Uterus (tissue), 4 donors: ENCODE data around the gene SP2. TPM values are rescaled to one million over a fixed set of nuclear protein-coding genes. Genes with fewer than 3 reads are reported as not detected.

ENCODE experiments used
- DNase-seq, 2 donors: peaks; one replicate each; pipeline ENCODE4 v3.0.0-alpha.2; 2019 to 2020
- H3K27ac ChIP-seq, 2 donors: fragments of 200-600 bp; sonication (generic); 1 replicate in 1 of 2; 2 replicates in 1 of 2; pipeline ENCODE4 v1.5.1; 2016 to 2018
- H3K27me3 ChIP-seq, 2 donors: fragments of 200-600 bp; sonication (generic); one replicate each; pipeline ENCODE4 v1.5.1; 2018 to 2019; ENCODE audit warnings: control low read depth in 1 of 2
- H3K36me3 ChIP-seq, 2 donors: fragments of 200-600 bp; sonication (generic); one replicate each; pipeline ENCODE4 v1.5.1; 2019; ENCODE audit warnings: control low read depth in 1 of 2
- H3K4me1 ChIP-seq, 2 donors: fragments of 200-600 bp; sonication (generic); one replicate each; pipeline ENCODE4 v1.5.1; 2018 to 2019; ENCODE audit warnings: control low read depth in 1 of 2
- H3K4me3 ChIP-seq, 2 donors: fragments of 200-600 bp; sonication (generic); 1 replicate in 1 of 2; 2 replicates in 1 of 2; pipeline ENCODE4 v1.5.1; 2018 to 2019; ENCODE audit warnings: mild to moderate bottlenecking in 1 of 2
- H3K9me3 ChIP-seq, 2 donors: fragments of 200-600 bp; sonication (generic); one replicate each; pipeline ENCODE4 v1.5.1; 2019; ENCODE audit warnings: control low read depth in 1 of 2
- POLR2A ChIP-seq, 2 donors: fragments of 450-650 bp; IDR thresholded peaks; one replicate each; pipeline ENCODE4 v1.6.1; 2016; ENCODE audit warnings: antibody characterized with exemption in 2 of 2, mild to moderate bottlenecking in 1 of 2, moderate library complexity in 1 of 2
- intact Hi-C: fragments of 100-400 bp; cut with DNase I; formaldehyde crosslinking; loops from one replicate; pipeline ENCODE4 v1.15.1; 2023; ENCODE audit warnings: low total_unique reads
- total RNA-seq, 4 donors: library from RNA; depleted of rRNA in 3 of 4; stranded (reverse); fragments of >200 nt in 3 of 4; gene quantifications; one replicate each; pipeline versions ENCODE4 v1.1.0 to v1.2.4, GENCODE V29; 2014 to 2023
- TF ChIP-seq, protein P1 (sequence below), 4 experiments: fragments of 200-600 bp in 2 of 4; fragments of 450-650 bp in 2 of 4; sonication (generic) in 2 of 4; IDR thresholded peaks; one replicate each; pipeline ENCODE4 v1.5.1; 2016 to 2019; ENCODE audit warnings: antibody characterized with exemption in 4 of 4, mild to moderate bottlenecking in 2 of 4, moderate library complexity in 1 of 4
- donor health status: DM: yes; HTN: yes; CAD: no.

Gene SP2
- total RNA-seq, 4 donors from 2014 or later = 0.88 to 18.7 (median 1.3) TPM

- peak overlapping the region; percentile 76 to 78 for H3K27ac ChIP-seq
- H3K27me3 ChIP-seq = no peaks in the 10 kb centered on the region
- no peaks in the 10 kb centered on the region for H3K36me3 ChIP-seq
- H3K9me3 ChIP-seq = no peaks in the 10 kb centered on the region
- no peak for DNase-seq
- H3K4me3 ChIP-seq = no peak overlapping the region
- intact Hi-C loops = no loop called here
- H3K4me1 ChIP-seq = peaks cover 9 to 13% of the 10 kb centered on the region in 2 donors
- TF ChIP-seq, protein P1, sequence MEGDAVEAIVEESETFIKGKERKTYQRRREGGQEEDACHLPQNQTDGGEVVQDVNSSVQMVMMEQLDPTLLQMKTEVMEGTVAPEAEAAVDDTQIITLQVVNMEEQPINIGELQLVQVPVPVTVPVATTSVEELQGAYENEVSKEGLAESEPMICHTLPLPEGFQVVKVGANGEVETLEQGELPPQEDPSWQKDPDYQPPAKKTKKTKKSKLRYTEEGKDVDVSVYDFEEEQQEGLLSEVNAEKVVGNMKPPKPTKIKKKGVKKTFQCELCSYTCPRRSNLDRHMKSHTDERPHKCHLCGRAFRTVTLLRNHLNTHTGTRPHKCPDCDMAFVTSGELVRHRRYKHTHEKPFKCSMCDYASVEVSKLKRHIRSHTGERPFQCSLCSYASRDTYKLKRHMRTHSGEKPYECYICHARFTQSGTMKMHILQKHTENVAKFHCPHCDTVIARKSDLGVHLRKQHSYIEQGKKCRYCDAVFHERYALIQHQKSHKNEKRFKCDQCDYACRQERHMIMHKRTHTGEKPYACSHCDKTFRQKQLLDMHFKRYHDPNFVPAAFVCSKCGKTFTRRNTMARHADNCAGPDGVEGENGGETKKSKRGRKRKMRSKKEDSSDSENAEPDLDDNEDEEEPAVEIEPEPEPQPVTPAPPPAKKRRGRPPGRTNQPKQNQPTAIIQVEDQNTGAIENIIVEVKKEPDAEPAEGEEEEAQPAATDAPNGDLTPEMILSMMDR (IDR thresholded peaks at IDR 0.05) = no peak
- no peak for TF ChIP-seq POLR2A (IDR thresholded peaks at IDR 0.05)
These were observed 10.4 kb downstream of the SP2 start for GRCh38 chr17:47906443-47906842.

- H3K27me3 ChIP-seq = no peaks in the 10 kb centered on the region
- no peak overlapping the region for H3K27ac ChIP-seq
- no peak for DNase-seq
- peaks cover 9 to 13% of the 10 kb centered on the region in 2 donors for H3K4me1 ChIP-seq
- intact Hi-C loops = no loop called here
- no peak overlapping the region for H3K4me3 ChIP-seq
- H3K36me3 ChIP-seq = no peaks in the 10 kb centered on the region
- no peak for TF ChIP-seq POLR2A (IDR thresholded peaks at IDR 0.05)
- TF ChIP-seq, protein P1 (IDR thresholded peaks at IDR 0.05) = no peak
- H3K9me3 ChIP-seq = no peaks in the 10 kb centered on the region
These were observed 12.0 kb downstream of the SP2 start for GRCh38 chr17:47907932-47908562.

DNA sequence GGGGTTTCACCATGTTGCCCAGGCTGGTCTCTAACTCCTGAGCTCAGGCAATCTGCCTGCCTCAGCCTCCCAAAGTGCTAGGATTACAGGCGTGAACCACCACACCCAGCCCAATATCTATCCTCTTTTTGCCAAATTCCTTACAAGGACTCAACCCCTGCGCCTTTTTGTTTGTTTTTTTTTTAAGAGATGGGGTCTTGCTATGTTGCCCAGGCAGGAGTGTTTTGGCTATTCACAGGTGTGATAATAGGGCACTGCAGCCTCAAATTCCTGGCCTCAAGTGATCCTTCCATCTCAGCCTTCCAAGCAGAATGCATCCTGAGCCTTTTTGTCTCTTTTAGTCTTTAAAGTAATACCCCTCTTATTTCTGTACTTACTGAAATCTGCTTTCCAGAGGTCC, 17.0 kb downstream of the SP2 start:
- H3K9me3 ChIP-seq = no peaks in the 10 kb centered on the region
- no peaks in the 10 kb centered on the region for H3K36me3 ChIP-seq
- no peak for DNase-seq
- no peaks in the 10 kb centered on the region for H3K27me3 ChIP-seq
- TF ChIP-seq, protein P1 (IDR thresholded peaks at IDR 0.05) = no peak
- no peak for TF ChIP-seq POLR2A (IDR thresholded peaks at IDR 0.05)
- no peak overlapping the region for H3K4me3 ChIP-seq
- no peak overlapping the region for H3K27ac ChIP-seq
- H3K4me1 ChIP-seq = no peaks in the 10 kb centered on the region
- intact Hi-C loops = no loop called here

DNA sequence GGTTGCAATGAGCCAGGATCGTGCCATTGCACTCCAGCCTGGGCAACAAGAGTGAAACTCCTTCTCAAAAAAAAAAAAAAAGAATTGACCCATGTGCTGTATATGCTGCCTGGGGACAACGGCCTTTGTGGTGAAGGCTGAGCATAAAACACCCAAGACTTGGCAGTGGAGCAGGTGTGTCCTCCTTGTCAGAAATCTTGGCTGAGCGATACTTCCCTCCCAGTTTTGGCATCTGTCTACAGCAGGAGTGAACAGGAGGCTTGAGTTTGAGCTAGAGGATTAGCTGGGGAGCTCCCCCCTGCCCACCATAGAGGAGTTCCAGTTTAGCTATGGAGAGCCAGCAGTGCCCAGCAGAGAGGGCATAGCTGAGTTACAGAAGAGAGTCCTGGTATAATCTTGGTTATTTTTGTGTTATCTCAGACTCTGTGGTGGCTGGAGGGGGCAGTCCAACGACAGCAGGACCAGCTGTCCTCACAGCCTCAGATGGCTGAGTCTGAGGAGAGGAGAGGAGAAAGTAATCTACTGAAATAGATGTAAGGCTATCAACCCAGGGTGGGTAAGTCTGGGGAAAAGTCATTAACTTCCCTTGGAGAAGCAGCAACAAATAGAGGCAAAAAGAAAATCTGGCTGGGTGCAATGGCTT, 18.4 kb downstream of the SP2 start:
- no peaks in the 10 kb centered on the region for H3K4me1 ChIP-seq
- intact Hi-C loops = no loop called here
- no peaks in the 10 kb centered on the region for H3K27me3 ChIP-seq
- no peak overlapping the region for H3K4me3 ChIP-seq
- no peak for DNase-seq
- TF ChIP-seq, protein P1 (IDR thresholded peaks at IDR 0.05) = no peak
- TF ChIP-seq POLR2A (IDR thresholded peaks at IDR 0.05) = no peak
- no peak overlapping the region for H3K27ac ChIP-seq
- H3K9me3 ChIP-seq = no peaks in the 10 kb centered on the region
- H3K36me3 ChIP-seq = no peaks in the 10 kb centered on the region

DNA sequence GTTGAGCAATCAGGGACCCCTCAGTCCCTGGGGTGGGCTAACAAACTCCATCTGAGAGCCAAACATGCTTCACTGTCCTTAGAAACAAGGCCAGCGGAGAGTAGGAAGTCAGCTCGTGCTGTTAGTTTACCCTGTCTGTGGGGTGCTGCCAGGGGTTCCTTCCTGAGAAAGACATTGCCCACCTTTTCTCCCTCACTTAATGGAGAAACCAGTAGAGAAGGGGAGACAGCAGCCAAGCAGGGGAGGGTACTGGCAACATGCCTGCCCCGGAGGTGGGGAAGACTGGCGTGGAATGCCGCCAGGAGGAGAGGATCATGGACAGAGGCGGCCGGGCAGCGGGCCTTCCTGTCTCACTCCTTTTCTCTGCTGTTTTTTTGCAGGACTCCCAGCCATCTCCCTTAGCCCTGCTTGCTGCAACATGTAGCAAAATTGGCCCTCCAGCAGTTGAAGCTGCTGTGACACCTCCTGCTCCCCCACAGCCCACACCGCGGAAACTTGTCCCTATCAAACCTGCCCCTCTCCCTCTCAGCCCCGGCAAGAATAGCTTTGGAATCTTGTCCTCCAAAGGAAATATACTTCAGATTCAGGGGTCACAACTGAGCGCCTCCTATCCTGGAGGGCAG, 19.9 kb downstream of the SP2 start:
- intact Hi-C loops = no loop called here
- TF ChIP-seq, protein P1 (IDR thresholded peaks at IDR 0.05) = no peak
- TF ChIP-seq POLR2A (IDR thresholded peaks at IDR 0.05) = no peak
- no peaks in the 10 kb centered on the region for H3K9me3 ChIP-seq
- no peaks in the 10 kb centered on the region for H3K4me1 ChIP-seq
- H3K4me3 ChIP-seq = no peak overlapping the region
- peak; percentile 41 to 49 for DNase-seq
- H3K36me3 ChIP-seq = no peaks in the 10 kb centered on the region
- H3K27me3 ChIP-seq = no peaks in the 10 kb centered on the region
- peak overlapping the region; percentile 36 to 53 for H3K27ac ChIP-seq
